AG10803 (cell line): Measurements from ENCODE around the gene MITF.

ENCODE experiments used
- DNase-seq: peaks from one replicate; pipeline ENCODE4 v3.0.0; 2010; ENCODE audit warnings: low read depth
- H3K4me3 ChIP-seq: 2 replicates; pipeline ENCODE4 v1.5.1; 2011; ENCODE audit warnings: mild to moderate bottlenecking, low read length, control low read depth
- CTCF ChIP-seq: conservative IDR thresholded peaks from 2 replicates; pipeline ENCODE4 v1.5.1; 2011; ENCODE audit warnings: mild to moderate bottlenecking, low read length, control low read depth, inconsistent platforms

Gene MITF

GRCh38 chr3:69880069-69880640, 140.9 kb downstream of the MITF start:
- H3K4me3 ChIP-seq, result no peak overlapping the region
- DNase-seq, result no peak
- TF ChIP-seq CTCF, result no peak

- H3K4me3 ChIP-seq, result no peak overlapping the region
- no peak for TF ChIP-seq CTCF
- DNase-seq, result no peak
Measured at GRCh38 chr3:69881051-69881450, 141.8 kb downstream of the MITF start.

- no peak overlapping the region for H3K4me3 ChIP-seq
- TF ChIP-seq CTCF, result no peak
Measured at GRCh38 chr3:69881756-69882428, 142.6 kb downstream of the MITF start.

GRCh38 chr3:69882560-69882959, 143.3 kb downstream of the MITF start:
- TF ChIP-seq CTCF, result no peak
- no peak for DNase-seq
- H3K4me3 ChIP-seq, result no peak overlapping the region

More at GRCh38 chr3:69881756-69882428, 142.6 kb downstream of the MITF start:
- DNase-seq, result no peak

GRCh38 chr3:69888040-69888942, 149.0 kb downstream of the MITF start:
- no peak overlapping the region for H3K4me3 ChIP-seq
- no peak for DNase-seq
- no peak for TF ChIP-seq CTCF

GRCh38 chr3:69888943-69889315, 149.7 kb downstream of the MITF start:
- no peak for DNase-seq
- no peak overlapping the region for H3K4me3 ChIP-seq
- TF ChIP-seq CTCF, result no peak
